HCEC 1CT (cell line): ENCODE measurements around the gene P2RY11.

Experiments used
- DNase-seq: peaks from one replicate; pipeline ENCODE4 v3.0.0-alpha.2; 2017

P2RY11 gene

DNA sequence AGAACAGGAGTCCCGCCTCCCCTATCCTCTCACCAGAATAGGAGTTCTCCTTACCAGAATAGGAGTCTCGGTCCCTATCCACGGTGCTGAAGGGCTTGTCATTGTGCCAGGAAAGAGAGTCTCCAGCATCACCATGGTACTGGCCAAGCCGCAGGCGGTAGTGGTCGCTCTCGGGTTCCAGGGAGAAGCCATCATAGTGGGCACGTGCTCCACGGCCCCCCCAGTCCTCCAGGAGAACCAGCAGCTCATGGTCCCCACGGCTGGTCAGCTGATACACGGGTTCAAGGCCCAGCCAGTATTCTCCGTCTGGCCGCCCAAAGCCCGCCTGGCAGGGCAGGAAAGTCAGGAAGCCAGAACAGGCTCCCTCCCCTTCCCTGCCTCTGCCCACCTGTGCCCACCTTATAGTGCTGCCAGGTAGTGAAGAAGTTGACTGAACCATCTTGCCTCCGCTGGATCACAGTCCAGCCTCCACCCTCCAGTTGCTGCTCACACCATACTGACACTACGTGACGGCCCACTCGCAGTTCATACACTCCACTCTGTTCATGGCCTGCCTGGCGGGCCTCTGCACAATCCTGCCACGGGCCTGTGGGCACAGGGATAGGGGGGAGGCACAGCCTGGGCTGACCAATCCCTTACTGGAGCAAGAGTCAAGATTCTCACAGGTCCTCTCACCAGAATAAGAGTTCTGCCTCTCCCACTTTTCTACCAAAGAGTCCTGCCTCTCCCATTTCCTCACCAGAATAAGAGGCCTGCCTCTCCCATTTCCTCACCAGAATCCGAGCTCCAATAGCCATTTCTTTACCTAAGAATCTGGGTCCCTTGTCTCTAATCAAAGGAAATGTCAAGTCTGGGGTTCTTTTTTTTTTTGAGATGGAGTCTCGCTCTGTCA is 18.0 kb upstream of the P2RY11 start:
- no peak for DNase-seq

DNA sequence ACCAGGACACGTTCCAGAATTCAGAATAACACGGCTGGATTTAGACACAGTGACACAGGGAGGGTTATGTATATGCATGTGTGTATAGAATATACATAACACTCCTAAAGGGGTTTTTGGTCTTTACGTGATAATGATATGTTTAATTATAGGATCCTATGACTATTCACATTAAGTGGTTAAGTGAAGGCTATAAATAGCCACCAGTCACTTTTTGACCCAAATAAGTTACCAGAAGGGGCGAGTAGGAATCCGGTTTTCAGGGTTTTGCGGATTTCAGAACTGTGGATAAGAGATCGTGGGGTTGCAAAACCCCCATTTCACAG is 15.9 kb upstream of the P2RY11 start:
- DNase-seq = no peak

- DNase-seq = peak; percentile 89
Observed at GRCh38 chr19:10095948-10096614, 15.4 kb upstream of the P2RY11 start.

GRCh38 chr19:10096615-10096963 is 14.9 kb upstream of the P2RY11 start:
- no peak for DNase-seq

DNA sequence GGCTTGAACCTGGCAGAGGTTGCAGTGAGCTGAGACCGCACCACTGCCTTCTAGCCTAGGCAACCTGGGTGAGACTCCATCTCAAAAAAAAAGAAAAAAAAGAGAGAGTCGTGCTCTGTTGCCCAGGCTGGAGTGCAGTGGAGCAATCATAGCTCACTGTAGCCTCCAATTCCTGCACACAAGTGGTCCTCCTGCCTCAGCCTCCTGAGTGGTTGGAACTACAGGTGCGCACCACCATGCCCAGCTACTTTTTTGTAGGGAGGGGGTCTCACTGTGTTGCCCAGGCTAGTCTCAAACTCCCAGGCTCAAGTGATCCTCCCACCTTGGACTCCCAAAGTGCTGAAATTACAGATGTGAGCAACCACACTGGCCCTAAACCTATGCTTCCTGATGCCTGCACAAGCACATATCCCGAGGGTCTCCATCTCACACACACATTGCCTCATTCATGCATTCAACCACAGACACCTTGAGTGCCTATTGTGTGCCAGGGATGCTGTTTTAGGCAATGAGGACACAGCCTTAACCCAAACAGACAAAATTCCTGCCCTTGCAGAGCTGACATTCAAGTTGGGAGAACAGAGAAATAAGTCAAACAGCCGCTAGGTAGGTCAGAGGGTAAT is 11.2 kb upstream of the P2RY11 start:
- no peak for DNase-seq

GRCh38 chr19:10102787-10103236 is 8.7 kb upstream of the P2RY11 start:
- DNase-seq = no peak

DNA sequence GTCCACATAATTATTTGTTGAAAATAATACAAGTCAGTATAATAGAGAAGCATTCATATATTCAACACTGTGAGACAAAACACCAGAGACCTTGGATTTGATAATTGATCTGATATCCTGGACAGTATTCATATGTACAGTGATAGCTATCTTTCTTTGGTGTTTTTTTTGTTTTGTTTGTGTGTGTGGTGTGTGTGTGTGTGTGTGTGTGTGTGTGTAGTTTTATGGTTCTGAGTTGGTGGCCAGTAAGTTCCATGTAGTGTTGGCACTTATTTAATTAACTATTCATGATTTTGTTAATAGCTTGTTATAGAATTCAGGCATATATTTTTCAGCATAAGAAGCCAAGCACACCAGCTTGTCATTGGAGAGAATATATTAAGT is 7.4 kb upstream of the P2RY11 start:
- DNase-seq = no peak

GRCh38 chr19:10104665-10105508 is 6.6 kb upstream of the P2RY11 start:
- no peak for DNase-seq

DNA sequence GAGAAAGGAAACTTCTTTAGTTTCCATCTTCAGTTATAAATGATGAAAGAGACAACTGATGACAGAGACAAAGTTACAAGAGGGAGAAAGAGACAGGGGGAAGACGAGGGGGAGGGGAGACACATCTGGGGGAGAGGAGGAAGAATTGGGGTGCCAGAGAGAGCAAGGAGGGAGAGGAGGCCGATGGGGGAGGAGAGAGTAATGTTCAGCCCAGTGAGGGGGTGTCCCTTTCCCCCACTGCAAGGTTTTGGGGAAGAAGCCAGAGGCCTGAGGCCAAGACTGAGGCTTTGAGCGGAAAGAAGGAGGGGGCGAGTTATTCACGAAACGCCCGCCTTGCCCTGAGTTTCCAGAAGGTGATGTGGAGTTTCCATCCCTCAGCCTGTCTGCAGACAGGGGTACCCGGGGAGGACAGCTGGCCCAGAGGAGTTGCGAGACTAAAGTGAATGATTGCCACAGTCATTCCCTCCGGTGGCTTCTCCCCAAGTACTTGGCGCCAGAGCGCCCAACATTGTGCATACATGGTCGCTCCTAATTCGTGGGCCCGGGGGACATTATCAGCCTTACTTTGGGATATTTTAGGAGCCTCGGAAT is 5.9 kb upstream of the P2RY11 start:
- no peak for DNase-seq

DNA sequence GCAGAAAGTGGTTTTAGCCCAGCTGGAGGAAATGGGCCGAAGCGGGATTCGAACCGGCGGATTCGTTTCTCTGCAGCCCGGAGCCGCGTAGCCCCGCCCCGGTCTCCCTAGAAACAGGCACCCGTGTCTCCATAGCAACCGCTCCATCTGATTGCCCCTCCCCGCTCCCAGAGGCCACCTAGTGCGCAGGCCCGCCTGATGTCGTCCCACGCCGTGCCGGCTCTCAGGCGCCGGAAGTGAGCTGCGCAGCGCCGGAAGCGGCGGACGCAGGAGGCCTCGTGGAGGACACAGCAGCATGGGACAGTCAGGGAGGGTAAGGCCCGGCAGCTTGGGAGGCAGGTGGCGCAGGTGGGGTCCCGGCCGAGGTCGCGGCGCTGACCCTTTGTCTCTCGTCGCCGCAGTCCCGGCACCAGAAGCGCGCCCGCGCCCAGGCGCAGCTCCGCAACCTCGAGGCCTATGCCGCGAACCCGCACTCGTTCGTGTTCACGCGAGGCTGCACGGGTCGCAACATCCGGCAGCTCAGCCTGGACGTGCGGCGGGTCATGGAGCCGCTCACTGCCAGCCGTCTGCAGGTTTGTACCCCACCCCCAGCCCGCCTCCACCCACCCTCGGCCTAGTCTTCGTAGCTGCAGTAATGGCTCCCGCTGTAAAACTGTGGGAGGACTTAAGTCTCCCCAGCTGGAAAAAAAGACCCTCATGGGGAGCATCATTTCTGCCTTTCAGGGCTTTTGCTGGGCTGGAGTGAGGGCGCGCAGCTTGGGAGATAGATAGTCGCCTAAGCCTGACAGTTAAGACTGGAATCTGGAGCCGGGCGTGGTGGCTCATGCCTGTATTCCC is 5.2 kb upstream of the P2RY11 start, which contains the start of gene PPAN:
TSS of gene PPAN (plus strand) at position 263 of the 837 bp plus-strand sequence. CDS start at position 296, 33 bp downstream.
- DNase-seq = peak; percentile 99

GRCh38 chr19:10107254-10107653 is 4.2 kb upstream of the P2RY11 start:
- DNase-seq = no peak

DNA sequence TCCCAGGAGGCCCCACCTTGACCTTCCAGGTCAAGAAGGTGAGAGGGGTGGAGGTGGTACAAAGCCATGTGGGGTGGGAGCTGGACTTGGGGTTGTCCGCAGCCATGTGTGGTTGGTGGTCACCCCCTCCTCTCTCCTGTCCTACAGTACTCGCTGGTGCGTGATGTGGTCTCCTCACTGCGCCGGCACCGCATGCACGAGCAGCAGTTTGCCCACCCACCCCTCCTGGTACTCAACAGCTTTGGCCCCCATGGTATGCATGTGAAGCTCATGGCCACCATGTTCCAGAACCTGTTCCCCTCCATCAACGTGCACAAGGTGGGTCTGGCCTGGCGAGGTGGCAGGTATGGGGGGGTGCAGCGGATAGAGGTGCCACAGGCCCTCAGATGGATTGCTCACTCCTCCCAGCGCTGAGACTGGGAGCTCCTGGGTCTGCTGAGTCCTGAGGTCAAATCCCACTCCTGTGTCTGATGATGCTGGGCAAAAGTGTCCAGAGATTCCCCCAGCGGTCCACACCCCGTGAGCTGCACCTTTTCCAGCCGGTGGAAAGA is 3.6 kb upstream of the P2RY11 start:
- DNase-seq = no peak

DNA sequence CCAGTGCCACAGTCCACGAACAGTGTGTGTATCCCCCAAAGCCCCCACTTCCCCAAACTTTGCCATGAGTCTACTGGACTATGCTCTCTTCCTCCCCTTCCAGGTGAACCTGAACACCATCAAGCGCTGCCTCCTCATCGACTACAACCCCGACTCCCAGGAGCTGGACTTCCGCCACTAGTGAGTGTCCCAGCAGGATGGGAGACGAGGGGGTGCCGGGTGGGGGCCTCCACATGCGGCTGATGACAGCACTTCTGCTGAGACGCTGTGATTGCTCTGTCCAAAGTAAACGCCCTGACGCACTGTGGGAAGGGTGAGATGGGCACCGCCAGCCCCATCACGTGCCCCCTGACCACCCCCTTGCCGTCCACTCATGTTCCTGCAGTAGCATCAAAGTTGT is 2.0 kb upstream of the P2RY11 start:
- DNase-seq = no peak

- no peak for DNase-seq
Observed at GRCh38 chr19:10110076-10110971, 1.2 kb upstream of the P2RY11 start.

DNA sequence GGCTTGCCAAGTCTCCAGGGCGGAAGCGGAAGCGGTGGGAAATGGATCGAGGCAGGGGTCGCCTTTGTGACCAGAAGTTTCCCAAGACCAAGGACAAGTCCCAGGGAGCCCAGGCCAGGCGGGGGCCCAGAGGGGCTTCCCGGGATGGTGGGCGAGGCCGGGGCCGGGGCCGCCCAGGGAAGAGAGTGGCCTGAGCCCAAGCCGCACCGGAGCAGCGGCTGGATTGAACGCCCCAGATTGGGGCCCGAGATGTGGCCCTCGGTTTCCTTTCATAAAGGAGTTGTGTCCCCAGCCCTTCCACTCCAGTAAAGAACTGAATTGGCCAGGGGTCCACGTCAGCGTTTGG is 548 bp upstream of the P2RY11 start:
- DNase-seq = no peak

- no peak for DNase-seq
Observed at GRCh38 chr19:10112037-10112761, 706 bp downstream of the P2RY11 start.

- DNase-seq = no peak
Observed at GRCh38 chr19:10112895-10113591, 1.6 kb downstream of the P2RY11 start.

GRCh38 chr19:10113592-10113963 is 2.1 kb downstream of the P2RY11 start:
- DNase-seq = no peak
